Hepatocyte (in vitro differentiated cells): ENCODE measurements around the gene POTEE. TPM values are rescaled to one million over a fixed set of nuclear protein-coding genes. Genes with fewer than 3 reads are reported as not detected.
"Not testable (repeated sequence)": the region's sequence is repeated elsewhere in the genome, so short reads cannot be mapped to it uniquely, and the experiment has no call there.

Source experiments
- DNase-seq: peaks from one replicate; pipeline ENCODE4 v3.0.0-alpha.2; 2016; ENCODE audit warnings: low spot score
- H2AFZ ChIP-seq: fragments of 200-600 bp; sonication (generic); 2 replicates; pipeline ENCODE4 v1.6.0; 2016; ENCODE audit warnings: antibody characterized with exemption, mild to moderate bottlenecking
- H3K27ac ChIP-seq: fragments of 200-600 bp; sonication (generic); 2 replicates; pipeline ENCODE4 v1.5.1; 2016; ENCODE audit warnings: mild to moderate bottlenecking
- H3K27me3 ChIP-seq: fragments of 200-600 bp; sonication (generic); 2 replicates; pipeline ENCODE4 v1.6.1; 2016
- H3K36me3 ChIP-seq: fragments of 200-600 bp; sonication (generic); replicated peaks from 2 replicates; pipeline ENCODE4 v1.5.1; 2016; ENCODE audit warnings: low read depth; ENCODE audit not compliant: insufficient read depth
- H3K4me1 ChIP-seq: fragments of 200-600 bp; sonication (generic); 2 replicates; pipeline ENCODE4 v1.5.1; 2016; ENCODE audit warnings: mild to moderate bottlenecking, moderate library complexity; ENCODE audit not compliant: insufficient read depth
- H3K4me2 ChIP-seq: fragments of 200-600 bp; sonication (generic); 2 replicates; pipeline ENCODE4 v1.6.0; 2016
- H3K4me3 ChIP-seq: fragments of 200-600 bp; sonication (generic); 2 replicates; pipeline ENCODE4 v1.5.1; 2016; ENCODE audit warnings: mild to moderate bottlenecking
- H3K79me2 ChIP-seq: fragments of 200-600 bp; sonication (generic); 2 replicates; pipeline ENCODE4 v1.6.0; 2017; ENCODE audit warnings: mild to moderate bottlenecking
- H3K9me2 ChIP-seq: fragments of 200-600 bp; sonication (generic); replicated peaks from 2 replicates; pipeline ENCODE4 v1.6.0; 2017; ENCODE audit warnings: mild to moderate bottlenecking; ENCODE audit not compliant: insufficient read depth
- H3K9me3 ChIP-seq: fragments of 200-600 bp; sonication (generic); 2 replicates; pipeline ENCODE4 v1.5.1; 2016; ENCODE audit warnings: low read depth, mild to moderate bottlenecking
- H4K20me1 ChIP-seq: fragments of 200-600 bp; sonication (generic); 2 replicates; pipeline ENCODE4 v1.6.0; 2016; ENCODE audit warnings: mild to moderate bottlenecking; ENCODE audit not compliant: insufficient read depth, poor library complexity, severe bottlenecking
- CTCF ChIP-seq: fragments of 200-600 bp; sonication (generic); IDR thresholded peaks from 2 replicates; pipeline ENCODE4 v1.5.1; 2016; ENCODE audit warnings: antibody characterized with exemption, mild to moderate bottlenecking; ENCODE audit not compliant: poor library complexity
- EZH2 ChIP-seq: fragments of 200-600 bp; sonication (generic); IDR thresholded peaks from 2 replicates; pipeline ENCODE4 v1.6.1; 2016; ENCODE audit warnings: antibody characterized with exemption, mild to moderate bottlenecking, borderline replicate concordance
- EZH2phosphoT487 ChIP-seq: fragments of 200-600 bp; sonication (generic); IDR thresholded peaks from one replicate; pipeline ENCODE4 v1.6.1; 2018; ENCODE audit warnings: antibody characterized with exemption, mild to moderate bottlenecking, low read depth, moderate library complexity; ENCODE audit not compliant: unreplicated experiment, severe bottlenecking
- WGBS: methylation state at CpG from one replicate; pipeline ENCODE4 v1.1.6; 2016; ENCODE audit warnings: low lambda C conversion rate; ENCODE audit errors: missing lambda C conversion rate; 5-methylcytosine and 5-hydroxymethylcytosine counted together
- polyA plus RNA-seq: library from polyadenylated mRNA; unstranded; fragments of >200 nt; fragmentation: Nextera tagmentation; extraction: Ambion mirVana; gene quantifications from 2 replicates; pipeline ENCODE4 v1.2.1, GENCODE V29; 2016
- total RNA-seq: library from RNA; depleted of rRNA; stranded (reverse); fragments of >200 nt; gene quantifications from 2 replicates; pipeline ENCODE4 v1.2.3, GENCODE V29; 2014

The POTEE gene
- total RNA-seq (6.9 and 9.6 TPM in 2 replicates), polyA plus RNA-seq (2.5 and 2.9 TPM in 2 replicates)

GRCh38 chr2:131209030-131209772, at the start of gene POTEE:
TSS of gene POTEE (plus strand) at chr2:131209536. CDS start at chr2:131218403, 8,867 bp downstream.
- H3K36me3 ChIP-seq, H4K20me1 ChIP-seq, H2AFZ ChIP-seq, H3K27me3 ChIP-seq, H3K9me3 ChIP-seq, H3K4me3 ChIP-seq, H3K4me1 ChIP-seq, H3K4me2 ChIP-seq, DNase-seq, H3K79me2 ChIP-seq, H3K9me2 ChIP-seq: not testable (repeated sequence)
- 80% methylated on average over 19 of the region's 33 CpGs for WGBS
- peak within 1 kb of the TSS; percentile 51 for H3K27ac ChIP-seq

GRCh38 chr2:131165562-131165961, 43.8 kb upstream of the POTEE start:
- H3K27ac ChIP-seq, H2AFZ ChIP-seq, H3K4me3 ChIP-seq, H3K9me2 ChIP-seq, H3K4me2 ChIP-seq, H3K27me3 ChIP-seq, H3K36me3 ChIP-seq, H3K4me1 ChIP-seq, H3K79me2 ChIP-seq, H4K20me1 ChIP-seq, H3K9me3 ChIP-seq, DNase-seq: not testable (repeated sequence)
- 92% methylated on average over 5 of the region's 5 CpGs for WGBS

GRCh38 chr2:131168538-131168937, 40.8 kb upstream of the POTEE start:
- Histone ChIP-seq H3K9me3 (no peaks in the 10 kb centered on the region), H3K4me3 (no peak overlapping the region), H3K27me3 (no peaks in the 10 kb centered on the region), H3K79me2 (no peaks in the 10 kb centered on the region), H3K36me3 (no peaks in the 10 kb centered on the region), H3K4me1 (no peaks in the 10 kb centered on the region), H4K20me1 (no peaks in the 10 kb centered on the region), H3K27ac (no peak overlapping the region), H3K9me2 (no peaks in the 10 kb centered on the region), H2AFZ (no peak overlapping the region), H3K4me2 (no peak overlapping the region)
- WGBS: 77% methylated on average over 5 of the region's 5 CpGs
- no peak for DNase-seq
- TF ChIP-seq EZH2phosphoT487: no peak
- TF ChIP-seq EZH2: no peak
- no peak for TF ChIP-seq CTCF

GRCh38 chr2:131178050-131178449, 31.3 kb upstream of the POTEE start:
- H3K27ac ChIP-seq, H3K9me3 ChIP-seq, H3K4me3 ChIP-seq, H3K36me3 ChIP-seq, H3K9me2 ChIP-seq, H3K4me2 ChIP-seq, H3K27me3 ChIP-seq, H4K20me1 ChIP-seq, DNase-seq, H3K79me2 ChIP-seq, H3K4me1 ChIP-seq, H2AFZ ChIP-seq: not testable (repeated sequence)
- WGBS: 86% methylated on average over 10 of the region's 10 CpGs

- not testable (repeated sequence) for H3K27ac ChIP-seq, H3K4me2 ChIP-seq, H3K4me3 ChIP-seq, H2AFZ ChIP-seq, H4K20me1 ChIP-seq, H3K27me3 ChIP-seq, H3K9me3 ChIP-seq, DNase-seq, H3K9me2 ChIP-seq, H3K4me1 ChIP-seq, H3K36me3 ChIP-seq, H3K79me2 ChIP-seq
- WGBS: 92% methylated on average over 15 of the region's 15 CpGs
Observed at GRCh38 chr2:131178721-131179418, 30.5 kb upstream of the POTEE start.

- not testable (repeated sequence) for H3K27ac ChIP-seq, H3K9me3 ChIP-seq, DNase-seq, H3K9me2 ChIP-seq, H3K27me3 ChIP-seq, H3K79me2 ChIP-seq, H3K4me1 ChIP-seq, H3K36me3 ChIP-seq, H4K20me1 ChIP-seq, H3K4me3 ChIP-seq, H3K4me2 ChIP-seq, H2AFZ ChIP-seq
- 90% methylated on average over 4 of the region's 4 CpGs for WGBS
Observed at GRCh38 chr2:131181451-131181850, 27.9 kb upstream of the POTEE start.

- H3K4me2 ChIP-seq, H3K36me3 ChIP-seq, H4K20me1 ChIP-seq, H3K79me2 ChIP-seq, H3K4me3 ChIP-seq, DNase-seq, H3K9me3 ChIP-seq, H3K27ac ChIP-seq, H3K4me1 ChIP-seq, H3K9me2 ChIP-seq, H2AFZ ChIP-seq: not testable (repeated sequence)
- H3K27me3 ChIP-seq: peaks cover 11% of the 10 kb centered on the region
- WGBS: 20% methylated on average over 3 of the region's 3 CpGs
Observed at GRCh38 chr2:131193421-131193820, 15.9 kb upstream of the POTEE start.
